Left cardiac atrium (tissue), 4 donors: ENCODE data around the gene SVEP1. TPM values are rescaled to one million over a fixed set of nuclear protein-coding genes. Genes with fewer than 3 reads are reported as not detected.
"Not testable (repeated sequence)": the region's sequence is repeated elsewhere in the genome, so short reads cannot be mapped to it uniquely, and the experiment has no call there.

Experiments used
- ATAC-seq, 2 donors: fragments of 200-7000 bp; cut with Tn5 transposase; one replicate each; pipeline ENCODE4 v1.9.1; 2020; ENCODE audit warnings: mild to moderate bottlenecking in 2 of 2, moderate library complexity in 2 of 2
- DNase-seq: peaks from one replicate; pipeline ENCODE4 v3.0.0-alpha.2; 2020
- intact Hi-C, 2 donors: fragments of 100-400 bp; cut with DNase I; formaldehyde crosslinking; loops; one replicate each; pipeline versions ENCODE4 v1.14.1 to v1.15.1; 2022 to 2023
- total RNA-seq, 2 donors: library from RNA; stranded (reverse); fragmentation: NEBNext Ultra II Directional; extraction: Animal tissue kit (Norgen Biotek cat#: 25700); gene quantifications; one replicate each; pipeline ENCODE4 v1.2.1, GENCODE V29; 2021
- donor health status: DM: no; HTN: yes; CAD: no.
- donor health status: DM: no; HTN: yes; CAD: no; lungs with severe emphysema.
- donor health status: DM: yes; HTN: yes; CAD: no.
- donor health status: Dilated cardiomyopathy.

The SVEP1 gene
- total RNA-seq, 2 donors from 2014 or later = 18.6 to 20.8 TPM

DNA sequence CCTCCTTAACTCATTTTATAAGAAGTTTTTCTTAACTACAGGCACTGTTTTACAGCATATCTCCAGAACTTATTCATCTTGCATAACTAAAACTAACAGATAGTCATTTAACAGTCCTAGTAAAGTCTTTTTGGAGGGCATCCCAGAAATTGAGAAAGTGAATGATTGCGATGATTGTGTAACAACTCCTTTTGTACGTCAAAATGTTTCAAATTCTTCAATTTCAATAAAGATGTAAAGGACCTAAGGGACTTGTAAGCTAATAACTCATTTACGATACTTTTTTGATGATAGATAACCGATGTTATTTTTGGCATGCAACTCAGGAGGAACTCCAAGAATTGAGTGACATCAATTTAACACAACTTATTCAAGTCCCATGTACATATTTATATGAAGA, 42.7 kb downstream of the SVEP1 start:
- DNase-seq (no peak), ATAC-seq (peak; percentile 58 to 73)
- intact Hi-C loops = no loop called here

- ATAC-seq, intact Hi-C loops, DNase-seq: not testable (repeated sequence)
Observed at GRCh38 chr9:110534162-110534561, 45.4 kb downstream of the SVEP1 start.

DNA sequence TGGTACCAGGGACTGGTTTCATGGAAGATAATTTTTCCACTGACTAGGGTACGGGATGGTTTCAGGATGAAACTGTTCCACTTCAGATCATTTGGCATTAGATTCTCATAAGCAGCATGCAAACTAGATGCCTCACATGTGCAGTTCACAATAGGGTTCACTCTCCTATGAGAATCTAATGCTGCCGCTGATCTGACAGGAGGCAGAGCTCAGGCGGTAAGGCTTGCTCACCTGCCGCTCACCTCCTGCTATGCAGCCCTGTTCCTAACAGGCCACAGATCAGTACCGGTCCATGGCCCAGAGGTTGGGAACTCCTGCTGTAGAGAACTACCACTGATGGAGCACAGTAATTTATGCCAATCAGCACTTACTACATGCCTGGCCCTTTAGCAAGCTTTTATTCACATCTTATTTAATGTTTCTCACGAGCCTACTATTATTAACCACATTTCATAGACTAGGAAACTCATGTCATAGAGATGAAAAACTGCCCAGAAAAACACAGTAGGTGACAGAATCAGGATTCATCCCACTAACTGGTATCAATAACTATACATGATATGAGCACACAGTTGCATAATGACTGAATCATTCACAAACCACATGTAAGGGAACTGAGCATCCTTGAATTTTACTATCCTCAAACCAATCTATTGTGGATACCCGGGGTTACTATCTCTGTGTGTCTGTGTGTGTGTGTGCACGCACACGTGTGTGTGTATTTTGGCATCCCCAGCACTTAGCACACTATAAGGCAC, 46.5 kb downstream of the SVEP1 start:
- ATAC-seq (no peak), DNase-seq (no peak)
- intact Hi-C loops = no loop called here

- no peak for ATAC-seq
- no peak for DNase-seq
- intact Hi-C loops = no loop called here
Observed at GRCh38 chr9:110531776-110532175, 47.8 kb downstream of the SVEP1 start.

DNA sequence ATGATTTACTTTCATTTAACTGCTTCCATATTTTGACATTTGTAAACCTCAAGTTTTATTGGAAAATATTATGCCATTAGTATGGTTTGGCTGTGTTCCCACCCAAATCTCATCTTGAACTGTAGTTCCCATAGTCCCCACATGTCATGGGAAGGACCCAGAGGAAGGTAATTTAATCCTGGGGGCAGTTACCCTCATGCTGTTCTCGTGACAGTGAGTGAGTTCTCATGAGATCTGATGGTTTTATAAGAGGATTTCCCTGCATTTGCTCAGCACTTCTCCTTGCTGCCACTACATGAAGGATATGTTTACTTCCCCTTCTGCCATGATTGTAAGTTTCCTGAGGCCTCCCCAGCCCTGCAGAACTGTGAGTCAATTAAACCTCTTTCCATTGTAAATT, 48.3 kb downstream of the SVEP1 start:
- ATAC-seq, DNase-seq, intact Hi-C loops: not testable (repeated sequence)

DNA sequence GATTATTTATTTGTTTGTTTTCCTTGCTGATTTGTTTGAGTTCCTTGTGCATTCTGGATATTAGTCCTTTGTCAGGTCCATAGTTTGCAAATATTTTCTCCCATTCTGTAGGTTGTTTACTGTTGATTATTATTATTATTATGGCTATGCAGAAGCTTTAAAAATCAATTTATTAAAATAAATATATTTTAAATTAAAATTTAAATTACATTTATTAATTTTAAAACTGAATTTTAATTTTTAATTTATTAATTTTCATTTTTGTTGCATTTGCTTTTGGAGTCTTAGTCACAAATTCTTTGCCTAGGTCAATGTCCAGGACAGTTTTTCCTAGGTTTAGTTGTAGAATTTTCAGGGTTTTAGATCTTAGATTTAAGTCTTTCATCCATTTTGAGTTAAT, 50.9 kb downstream of the SVEP1 start:
- ATAC-seq (no peak), DNase-seq (no peak)
- intact Hi-C loops = no loop called here

GRCh38 chr9:110526426-110526825, 53.1 kb downstream of the SVEP1 start:
- intact Hi-C loops = no loop called here
- ATAC-seq (no peak), DNase-seq (no peak)

DNA sequence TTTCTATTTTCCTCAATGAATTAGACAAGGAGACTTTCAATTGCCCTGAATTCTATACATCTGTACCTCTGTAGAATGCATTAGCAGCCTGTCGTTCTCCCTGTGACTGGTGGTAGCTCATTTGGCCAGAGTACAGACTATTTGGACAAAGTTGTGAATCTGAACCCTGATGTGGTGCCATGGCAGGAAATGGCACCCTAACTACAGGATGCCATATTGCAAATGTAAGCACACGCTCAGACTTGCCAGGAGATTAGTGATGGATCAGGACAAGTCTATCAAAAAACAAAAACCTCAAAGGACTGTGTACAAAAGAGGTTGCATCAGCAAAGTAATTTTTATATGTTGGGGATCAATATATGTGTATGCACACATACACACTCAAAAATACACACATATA, 58.3 kb downstream of the SVEP1 start:
- intact Hi-C loops = no loop called here
- ATAC-seq (no peak), DNase-seq (no peak)

- no peak for DNase-seq
Observed at GRCh38 chr9:110520120-110520701, 59.3 kb downstream of the SVEP1 start.

DNA sequence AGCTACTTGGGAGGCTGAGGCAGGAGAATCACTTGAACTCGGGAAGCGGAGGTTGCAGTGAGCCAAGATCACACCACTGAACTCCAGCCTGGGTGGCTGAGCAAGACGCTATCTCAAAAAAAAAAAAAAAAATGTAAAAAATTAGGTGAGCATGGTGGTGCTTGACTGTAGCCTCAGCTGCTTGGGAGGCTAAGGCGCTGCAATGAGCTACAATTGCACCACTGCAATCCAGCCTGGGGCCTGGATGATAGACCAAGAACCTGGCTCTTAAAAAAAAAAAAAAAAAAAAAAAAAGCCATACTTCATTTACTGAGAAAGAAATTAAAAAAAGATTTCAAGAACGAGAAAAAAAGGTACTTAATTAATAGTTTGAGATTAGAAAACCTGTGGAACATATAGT, 62.1 kb downstream of the SVEP1 start:
- DNase-seq (no peak), ATAC-seq (no peak)
- intact Hi-C loops = no loop called here

More at GRCh38 chr9:110520120-110520701, 59.3 kb downstream of the SVEP1 start:
- ATAC-seq = peak in 1 of 2 donors; percentile 70
- intact Hi-C loops = no loop called here

GRCh38 chr9:110514897-110515296, 64.6 kb downstream of the SVEP1 start:
- ATAC-seq (no peak), DNase-seq (no peak)
- intact Hi-C loops = no loop called here

DNA sequence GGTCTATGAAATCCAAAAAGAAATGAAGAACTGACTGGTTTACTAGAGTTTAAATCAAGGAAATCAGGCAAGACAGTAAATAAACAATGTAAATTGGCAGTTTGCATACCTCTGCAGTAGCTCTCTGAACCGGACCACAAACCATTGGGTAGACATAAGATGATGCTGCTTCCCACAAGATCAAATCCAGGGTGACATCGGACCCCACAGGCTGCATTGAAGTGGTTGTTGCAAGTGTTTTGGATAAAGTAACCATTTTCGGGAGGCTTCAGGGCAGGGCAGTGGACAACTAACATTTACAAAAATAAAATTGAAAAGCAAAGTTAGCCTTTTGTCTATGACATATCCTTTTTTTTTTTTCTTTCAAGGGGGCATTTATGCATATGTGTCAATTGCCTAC, 66.7 kb downstream of the SVEP1 start:
- intact Hi-C loops = no loop called here
- DNase-seq (no peak), ATAC-seq (no peak)

- intact Hi-C loops = no loop called here
- ATAC-seq (no peak), DNase-seq (no peak)
Observed at GRCh38 chr9:110509792-110510191, 69.7 kb downstream of the SVEP1 start.

DNA sequence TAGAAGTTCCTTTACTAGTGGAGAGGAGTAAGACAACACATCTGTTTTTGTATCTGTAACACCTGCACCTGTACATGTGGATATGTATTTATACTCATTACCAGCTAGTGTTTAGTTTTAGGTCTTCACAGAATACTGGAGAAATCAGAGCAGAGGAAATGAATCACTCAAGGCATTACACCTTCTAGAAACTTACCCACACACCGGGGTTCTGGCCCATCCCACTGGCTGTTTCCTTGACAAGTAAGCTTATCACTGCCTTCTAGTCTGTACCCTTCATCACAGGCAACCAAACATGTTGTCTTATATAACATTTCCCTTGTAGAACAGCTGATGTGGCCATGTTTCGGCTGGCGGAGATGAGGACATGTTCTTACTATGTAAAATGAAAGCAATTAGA, 76.7 kb downstream of the SVEP1 start:
- ATAC-seq = no peak
- intact Hi-C loops = no loop called here

DNA sequence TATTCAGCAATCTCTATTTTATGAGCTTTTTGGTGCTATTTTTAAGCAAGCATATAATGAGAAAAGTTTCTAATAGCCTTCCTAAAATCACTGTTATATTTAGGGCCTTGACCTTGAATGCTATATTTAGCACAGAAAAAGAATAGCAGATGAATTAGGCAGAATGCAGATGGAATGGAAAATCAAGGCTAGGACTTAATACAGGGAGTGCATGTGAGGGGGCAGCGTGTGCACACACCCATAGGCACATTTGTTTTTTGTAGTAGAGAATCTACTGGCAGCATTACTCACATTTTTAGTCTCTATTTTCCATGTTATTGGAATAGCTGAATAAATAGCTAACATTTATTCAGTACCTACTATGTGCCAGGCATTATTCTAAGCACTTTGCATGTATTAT, 79.9 kb downstream of the SVEP1 start:
- intact Hi-C loops = no loop called here
- ATAC-seq (no peak), DNase-seq (no peak)

More for the DNA sequence above, 76.7 kb downstream of the SVEP1 start:
- no peak for DNase-seq

GRCh38 chr9:110487196-110487595, 92.3 kb downstream of the SVEP1 start:
- intact Hi-C loops = no loop called here
- ATAC-seq (no peak), DNase-seq (no peak)

- ATAC-seq (no peak), DNase-seq (no peak)
- intact Hi-C loops = no loop called here
Observed at GRCh38 chr9:110486218-110486617, 93.3 kb downstream of the SVEP1 start.

DNA sequence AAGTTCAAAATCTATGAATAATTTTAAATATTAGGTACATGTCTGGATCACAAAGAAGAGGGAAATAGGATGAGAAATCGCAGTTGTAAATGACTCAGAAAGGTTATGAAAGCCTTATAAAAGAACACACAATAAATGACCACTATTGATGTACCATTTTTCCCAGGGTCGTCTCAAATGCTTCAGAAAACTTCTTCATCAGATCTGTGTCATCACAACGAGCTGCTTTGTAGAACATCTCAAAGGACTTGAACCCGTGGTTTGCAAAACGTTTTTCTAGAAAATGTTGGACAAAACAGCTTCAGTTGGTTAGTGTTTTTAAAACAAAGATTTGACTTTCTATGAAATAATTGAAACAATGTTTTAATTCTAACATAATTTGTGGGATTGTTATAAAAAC, 100.1 kb downstream of the SVEP1 start:
- intact Hi-C loops = no loop called here
- no peak for DNase-seq
- no peak for ATAC-seq

- DNase-seq (no peak), ATAC-seq (no peak)
- intact Hi-C loops = no loop called here
Observed at GRCh38 chr9:110476251-110476650, 103.3 kb downstream of the SVEP1 start.

- DNase-seq (no peak), ATAC-seq (no peak)
- intact Hi-C loops = no loop called here
Observed at GRCh38 chr9:110472111-110472510, 107.4 kb downstream of the SVEP1 start.

DNA sequence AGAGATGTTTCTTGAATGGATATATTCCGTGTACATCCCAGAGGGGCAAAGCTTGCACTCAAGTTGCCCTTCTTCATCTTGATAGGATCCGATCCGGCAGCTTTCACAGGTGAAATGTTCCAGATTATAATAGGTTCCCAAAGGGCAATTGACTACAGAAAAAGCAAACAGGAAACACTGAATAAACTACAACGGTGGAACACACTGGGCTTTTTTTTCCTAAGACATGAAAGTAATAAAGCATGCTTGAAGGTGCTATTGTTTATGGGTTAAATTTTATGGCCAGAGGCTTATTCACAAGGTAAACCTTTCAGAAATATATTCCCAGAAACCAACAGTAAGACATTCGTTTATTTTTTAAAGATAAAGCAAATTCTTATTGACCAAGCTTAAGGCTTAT, 110.6 kb downstream of the SVEP1 start:
- intact Hi-C loops = no loop called here
- no peak for DNase-seq
- no peak for ATAC-seq
